OCI-LY3 (cell line): ENCODE measurements around the gene KIT.

Experiments
- H2AFZ ChIP-seq: fragments of 200-600, 300-600 bp; shearing (Covaris generic); 2 replicates; pipeline ENCODE4 v1.6.0; 2014; ENCODE audit warnings: antibody characterized with exemption, low read depth, low read length
- H3K27ac ChIP-seq: fragments of 200-600, 300-600 bp; sonication (generic); 2 replicates; pipeline ENCODE4 v1.5.1; 2014; ENCODE audit warnings: mild to moderate bottlenecking, low read length, moderate library complexity, mixed read lengths
- H3K27me3 ChIP-seq: fragments of 200-600, 300-600 bp; sonication (generic); 2 replicates; pipeline ENCODE4 v1.6.1; 2014; ENCODE audit warnings: low read depth, low read length, mixed read lengths
- H3K36me3 ChIP-seq: fragments of 200-600, 300-600 bp; sonication (generic); replicated peaks from 2 replicates; pipeline ENCODE3; 2014; ENCODE audit warnings: low read depth, low read length, mixed read lengths
- H3K4me1 ChIP-seq: fragments of 300-600, 200-600 bp; sonication (generic); 2 replicates; pipeline ENCODE4 v1.6.1; 2014; ENCODE audit warnings: low read length, mixed read lengths
- H3K4me2 ChIP-seq: fragments of 200-600, 300-600 bp; sonication (generic); 2 replicates; pipeline ENCODE4 v1.6.1; 2014; ENCODE audit warnings: low read length, mixed read lengths
- H3K4me3 ChIP-seq: fragments of 300-600, 200-600 bp; sonication (generic); 2 replicates; pipeline ENCODE4 v1.5.1; 2014; ENCODE audit warnings: antibody characterized with exemption, mild to moderate bottlenecking, low read length, moderate library complexity
- H3K79me2 ChIP-seq: fragments of 300-600, 200-600 bp; shearing (Covaris generic); 2 replicates; pipeline ENCODE4 v1.6.1; 2014; ENCODE audit warnings: mild to moderate bottlenecking, low read length, mixed read lengths
- H3K9ac ChIP-seq: fragments of 300-600, 200-600 bp; shearing (Covaris generic); 2 replicates; pipeline ENCODE4 v1.6.0; 2014; ENCODE audit warnings: mild to moderate bottlenecking, low read length, moderate library complexity
- H3K9me3 ChIP-seq: fragments of 200-600, 300-600 bp; shearing (Covaris generic); 2 replicates; pipeline ENCODE4 v1.6.1; 2014; ENCODE audit warnings: low read length, mixed read lengths; ENCODE audit not compliant: insufficient read depth
- H4K20me1 ChIP-seq: fragments of 200-600, 300-600 bp; sonication (generic); 2 replicates; pipeline ENCODE4 v1.6.1; 2016; ENCODE audit warnings: low read length, mixed read lengths; ENCODE audit not compliant: insufficient read depth
- CTCF ChIP-seq: fragments of 200-600, 300-600 bp; sonication (generic); IDR thresholded peaks from 2 replicates; pipeline ENCODE4 v1.5.1; 2014; ENCODE audit warnings: antibody characterized with exemption, low read length, low read depth
- EZH2phosphoT487 ChIP-seq: fragments of 200-600 bp; shearing (Covaris generic); IDR thresholded peaks from 2 replicates; pipeline ENCODE4 v1.6.1; 2018; ENCODE audit warnings: antibody characterized with exemption, mixed run types, low read depth

The KIT gene

GRCh38 chr4:54730581-54730980, 72.8 kb downstream of the KIT start:
- H3K4me2 ChIP-seq: no peak overlapping the region
- H3K36me3 ChIP-seq: no peaks in the 10 kb centered on the region
- no peaks in the 10 kb centered on the region for H3K79me2 ChIP-seq
- H2AFZ ChIP-seq: no peak overlapping the region
- no peaks in the 10 kb centered on the region for H3K9me3 ChIP-seq
- H3K4me1 ChIP-seq: peaks cover 21% of the 10 kb centered on the region
- H3K27me3 ChIP-seq: no peaks in the 10 kb centered on the region
- no peak for TF ChIP-seq EZH2phosphoT487
- TF ChIP-seq CTCF: no peak
- no peak overlapping the region for H3K27ac ChIP-seq
- H3K9ac ChIP-seq: no peak overlapping the region
- H3K4me3 ChIP-seq: no peak overlapping the region
- H4K20me1 ChIP-seq: no peaks in the 10 kb centered on the region

- Histone ChIP-seq H3K36me3 (no peaks in the 10 kb centered on the region), H3K4me1 (peaks cover 21% of the 10 kb centered on the region), H3K27ac (no peak overlapping the region), H3K4me3 (no peak overlapping the region), H4K20me1 (no peaks in the 10 kb centered on the region), H3K9ac (no peak overlapping the region), H3K4me2 (no peak overlapping the region), H2AFZ (no peak overlapping the region), H3K27me3 (no peaks in the 10 kb centered on the region), H3K79me2 (no peaks in the 10 kb centered on the region), H3K9me3 (no peaks in the 10 kb centered on the region)
- TF ChIP-seq CTCF (no peak), EZH2phosphoT487 (no peak)
Observed at GRCh38 chr4:54731552-54731951, 73.8 kb downstream of the KIT start.

- Histone ChIP-seq H3K9ac (no peak overlapping the region), H4K20me1 (no peaks in the 10 kb centered on the region), H3K27ac (no peak overlapping the region), H3K9me3 (no peaks in the 10 kb centered on the region), H2AFZ (no peak overlapping the region), H3K79me2 (no peaks in the 10 kb centered on the region), H3K4me3 (no peak overlapping the region), H3K36me3 (no peaks in the 10 kb centered on the region), H3K27me3 (no peaks in the 10 kb centered on the region), H3K4me2 (no peak overlapping the region), H3K4me1 (peaks cover 22% of the 10 kb centered on the region)
- TF ChIP-seq CTCF (no peak), EZH2phosphoT487 (no peak)
Observed at GRCh38 chr4:54731976-54732375, 74.2 kb downstream of the KIT start.

- Histone ChIP-seq H3K36me3 (no peaks in the 10 kb centered on the region), H2AFZ (no peak overlapping the region), H3K4me3 (no peak overlapping the region), H3K4me2 (peak overlapping the region; percentile 34), H3K4me1 (peaks cover 10% of the 10 kb centered on the region), H4K20me1 (no peaks in the 10 kb centered on the region), H3K9ac (no peak overlapping the region), H3K27me3 (no peaks in the 10 kb centered on the region), H3K27ac (no peak overlapping the region), H3K9me3 (no peaks in the 10 kb centered on the region), H3K79me2 (no peaks in the 10 kb centered on the region)
- TF ChIP-seq EZH2phosphoT487: no peak
- TF ChIP-seq CTCF: no peak
Observed at GRCh38 chr4:54737421-54737820, 79.7 kb downstream of the KIT start.
